Trophoblast cell (in vitro differentiated cells and primary cell): ENCODE data around the gene LENG8.

ENCODE experiments used
- DNase-seq, 2 donors: peaks; one replicate each; pipeline ENCODE4 v3.0.0-alpha.2; 2016
- H2AFZ ChIP-seq: 2 replicates; pipeline ENCODE4 v1.6.1; 2013; ENCODE audit warnings: low read length, moderate library complexity, mild to moderate bottlenecking; ENCODE audit not compliant: insufficient read depth, poor library complexity
- H2AK5ac ChIP-seq: 2 replicates; pipeline ENCODE4 v1.6.1; 2013; ENCODE audit warnings: mild to moderate bottlenecking, low read length
- H2BK120ac ChIP-seq: 2 replicates; pipeline ENCODE4 v1.6.1; 2013; ENCODE audit warnings: low read length, mild to moderate bottlenecking, moderate library complexity; ENCODE audit not compliant: insufficient read depth, poor library complexity
- H2BK12ac ChIP-seq: 2 replicates; pipeline ENCODE4 v1.6.1; 2013; ENCODE audit warnings: mild to moderate bottlenecking, low read length, moderate library complexity
- H2BK5ac ChIP-seq: 2 replicates; pipeline ENCODE4 v1.6.1; 2013; ENCODE audit warnings: low read length, low read depth, moderate library complexity, mild to moderate bottlenecking; ENCODE audit not compliant: poor library complexity
- H3K14ac ChIP-seq: 2 replicates; pipeline ENCODE4 v1.6.1; 2013; ENCODE audit warnings: mild to moderate bottlenecking, low read length
- H3K18ac ChIP-seq: 2 replicates; pipeline ENCODE4 v1.6.1; 2013; ENCODE audit warnings: mild to moderate bottlenecking, low read length
- H3K23ac ChIP-seq: 2 replicates; pipeline ENCODE4 v1.6.1; 2013; ENCODE audit warnings: low read length
- H3K27ac ChIP-seq: 2 replicates; pipeline ENCODE4 v1.5.1; 2013; ENCODE audit warnings: low read depth, mild to moderate bottlenecking, inconsistent platforms, low read length, moderate library complexity
- H3K27me3 ChIP-seq: 2 replicates; pipeline ENCODE4 v1.6.1; 2013; ENCODE audit warnings: inconsistent platforms, mild to moderate bottlenecking, low read length, moderate library complexity; ENCODE audit not compliant: insufficient read depth
- H3K36me3 ChIP-seq, 2 experiments: 1 replicate in 1 of 2; 2 replicates in 1 of 2; pipeline ENCODE4 v1.6.1; 2013; ENCODE audit warnings: low read length in 2 of 2, mild to moderate bottlenecking in 2 of 2, moderate library complexity in 1 of 2; ENCODE audit not compliant: insufficient read depth in 2 of 2, control insufficient read depth in 1 of 2
- H3K4ac ChIP-seq: 2 replicates; pipeline ENCODE4 v1.6.1; 2013; ENCODE audit warnings: low read depth, mild to moderate bottlenecking, low read length, moderate library complexity
- H3K4me1 ChIP-seq, 2 experiments: 1 replicate in 1 of 2; 2 replicates in 1 of 2; pipeline ENCODE4 v1.6.1; 2013; ENCODE audit warnings: low read length in 2 of 2, mild to moderate bottlenecking in 2 of 2, moderate library complexity in 1 of 2; ENCODE audit not compliant: insufficient read depth in 2 of 2, control insufficient read depth in 1 of 2
- H3K4me2 ChIP-seq: 2 replicates; pipeline ENCODE4 v1.6.1; 2013; ENCODE audit warnings: inconsistent platforms, mild to moderate bottlenecking, low read length, moderate library complexity
- H3K4me3 ChIP-seq: 2 replicates; pipeline ENCODE4 v1.5.1; 2013; ENCODE audit warnings: mild to moderate bottlenecking, low read depth, low read length, inconsistent platforms
- H3K79me1 ChIP-seq: one replicate; pipeline ENCODE4 v1.6.1; 2013; ENCODE audit warnings: low read length
- H3K79me2 ChIP-seq: 2 replicates; pipeline ENCODE4 v1.6.1; 2013; ENCODE audit warnings: low read length, mild to moderate bottlenecking; ENCODE audit not compliant: control insufficient read depth, insufficient read depth, poor library complexity
- H3K9ac ChIP-seq: 2 replicates; pipeline ENCODE4 v1.6.1; 2013; ENCODE audit warnings: mild to moderate bottlenecking, low read length
- H3K9me3 ChIP-seq: 2 replicates; pipeline ENCODE4 v1.6.1; 2013; ENCODE audit warnings: low read depth, mild to moderate bottlenecking, control low read depth, inconsistent platforms, low read length; ENCODE audit not compliant: insufficient read depth
- H4K12ac ChIP-seq: 2 replicates; pipeline ENCODE4 v1.6.1; 2013; ENCODE audit warnings: low read depth, mild to moderate bottlenecking, low read length, moderate library complexity
- H4K8ac ChIP-seq: 2 replicates; pipeline ENCODE4 v1.6.1; 2013; ENCODE audit warnings: low read depth, mild to moderate bottlenecking, low read length, moderate library complexity
- H4K91ac ChIP-seq: one replicate; pipeline ENCODE4 v1.6.1; 2013; ENCODE audit warnings: low read depth, mild to moderate bottlenecking, low read length, moderate library complexity
- WGBS: extraction: QIAGEN DNeasy Blood & Tissue Kit; methylation state at CpG from one replicate; pipeline ENCODE4 v1.1.7; 2013; ENCODE audit warnings: missing lambda C conversion rate; ENCODE audit not compliant: insufficient read length, insufficient coverage; ENCODE audit errors: extremely low coverage; 5-methylcytosine and 5-hydroxymethylcytosine counted together

The LENG8 gene

DNA sequence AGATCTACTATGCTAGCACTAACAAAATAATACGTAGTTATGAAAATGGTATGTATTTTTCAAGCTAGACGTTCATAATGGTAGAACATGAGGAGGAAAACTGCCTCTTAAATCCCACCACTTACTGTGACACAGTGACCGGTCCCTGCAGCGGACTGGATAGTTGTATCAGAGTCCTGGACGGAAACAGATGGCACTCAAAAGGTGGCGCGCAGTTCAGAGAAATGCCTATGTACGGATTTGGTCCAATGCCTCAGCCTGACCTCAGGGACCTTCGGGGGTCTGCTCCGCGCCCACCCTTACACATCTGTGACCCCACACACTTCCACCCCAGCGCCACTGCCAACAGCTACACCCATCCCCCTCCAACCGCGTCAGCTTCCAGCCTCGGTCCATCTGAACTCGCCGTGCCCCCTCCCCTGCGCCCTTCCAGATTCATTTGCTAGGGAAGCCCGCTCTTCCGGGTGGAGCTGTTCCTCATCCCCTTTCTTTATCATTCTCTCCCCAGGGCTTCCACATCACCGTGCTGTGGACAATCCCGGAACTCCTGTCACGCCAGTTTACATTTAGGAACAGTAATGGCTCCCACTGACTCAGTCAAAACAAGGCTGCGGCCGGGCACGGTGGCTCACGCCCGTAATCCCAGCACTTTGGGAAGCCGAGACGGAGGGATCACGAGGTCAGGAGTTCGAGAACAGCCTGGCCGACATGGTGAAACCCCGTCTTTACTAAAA, 792 bp upstream of the LENG8 start:
- Histone ChIP-seq H3K27ac (peak overlapping the region; percentile 44), H2BK120ac (peak overlapping the region; percentile 7)
- WGBS, result no CpG with 5 or more reads among the region's 34 CpGs

DNA sequence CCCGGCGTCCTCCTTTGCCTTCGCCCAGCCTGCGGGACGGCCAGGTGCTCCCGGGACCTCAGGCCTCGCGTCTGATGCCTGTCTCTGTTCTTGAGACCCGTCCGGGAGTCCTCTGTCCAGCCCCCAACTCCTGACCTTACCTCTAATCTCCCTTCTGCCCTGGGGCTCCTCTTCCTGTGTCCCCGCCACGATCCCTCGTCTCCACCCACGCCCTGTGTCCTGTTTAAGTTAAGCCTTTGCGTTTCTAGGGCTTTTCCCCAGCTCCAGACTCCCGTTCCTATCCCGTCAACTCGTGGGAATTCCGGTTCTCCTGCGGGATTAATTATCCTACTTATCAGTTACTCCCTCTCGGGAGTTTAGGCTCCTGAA, 686 bp downstream of the LENG8 start:
- Histone ChIP-seq H3K36me3 (peaks cover 36 to 40% of the 10 kb centered on the region in 2 experiments), H2BK12ac (no peak overlapping the region), H3K9ac (peak overlapping the region; percentile 93), H4K91ac (peak overlapping the region; percentile 96), H4K8ac (peak overlapping the region; percentile 70), H2BK5ac (peak overlapping the region; percentile 62), H3K27ac (peak overlapping the region; percentile 91), H3K4ac (peak overlapping the region; percentile 99), H3K14ac (peak overlapping the region; percentile 90), H3K4me2 (peak overlapping the region; percentile 91), H3K9me3 (no peaks in the 10 kb centered on the region), H3K4me3 (peak overlapping the region; percentile 85), H4K12ac (peak overlapping the region; percentile 73), H3K18ac (peak overlapping the region; percentile 70), H2AFZ (peak overlapping the region; percentile 82), H3K79me2 (peaks cover 22% of the 10 kb centered on the region), H2AK5ac (peak overlapping the region; percentile 55), H3K79me1 (peaks cover 12% of the 10 kb centered on the region), H3K27me3 (no peaks in the 10 kb centered on the region), H3K23ac (no peak overlapping the region), H2BK120ac (peak overlapping the region; percentile 73), H3K4me1 (peaks cover 3 to 7% of the 10 kb centered on the region in 2 experiments)
- WGBS, result no CpG with 5 or more reads among the region's 21 CpGs
- peak; percentile 39 to 46 for DNase-seq

More for the DNA sequence above, 792 bp upstream of the LENG8 start:
- peak overlapping the region; percentile 5 for H3K4ac ChIP-seq
- H3K27me3 ChIP-seq, result no peaks in the 10 kb centered on the region
- peak overlapping the region; percentile 9 for H2AFZ ChIP-seq
- H3K9me3 ChIP-seq, result no peaks in the 10 kb centered on the region
- peaks cover 12% of the 10 kb centered on the region for H3K79me1 ChIP-seq
- H3K23ac ChIP-seq, result no peak overlapping the region
- H2BK5ac ChIP-seq, result no peak overlapping the region
- H2BK12ac ChIP-seq, result no peak overlapping the region
- H3K4me3 ChIP-seq, result peak overlapping the region; percentile 89
- DNase-seq, result peak; percentile 77 to 82
- peak overlapping the region; percentile 87 for H3K4me2 ChIP-seq
- peaks cover 23 to 27% of the 10 kb centered on the region in 2 experiments for H3K36me3 ChIP-seq
- H3K18ac ChIP-seq, result peak overlapping the region; percentile 34
- H3K14ac ChIP-seq, result peak overlapping the region; percentile 52
- H3K9ac ChIP-seq, result peak overlapping the region; percentile 87
- H4K12ac ChIP-seq, result peak overlapping the region; percentile 6
- peak overlapping the region; percentile 52 for H4K8ac ChIP-seq
- H2AK5ac ChIP-seq, result no peak overlapping the region
- peaks cover 3 to 7% of the 10 kb centered on the region in 2 experiments for H3K4me1 ChIP-seq
- peaks cover 22% of the 10 kb centered on the region for H3K79me2 ChIP-seq
- peak overlapping the region; percentile 48 for H4K91ac ChIP-seq

GRCh38 chr19:54451331-54451871, 2.4 kb downstream of the LENG8 start:
- DNase-seq, result no peak

GRCh38 chr19:54451997-54452396, 3.0 kb downstream of the LENG8 start:
- Histone ChIP-seq H4K12ac (no peak overlapping the region), H3K9ac (no peak overlapping the region), H3K79me1 (peaks cover 12% of the 10 kb centered on the region), H3K4me1 (peaks cover 3 to 7% of the 10 kb centered on the region in 2 experiments), H3K27ac (no peak overlapping the region), H3K18ac (no peak overlapping the region), H3K27me3 (no peaks in the 10 kb centered on the region), H2BK12ac (no peak overlapping the region), H3K14ac (no peak overlapping the region), H2BK5ac (no peak overlapping the region), H3K36me3 (peaks cover 57 to 60% of the 10 kb centered on the region in 2 experiments), H3K4me3 (no peak overlapping the region), H4K91ac (no peak overlapping the region), H3K4ac (peak overlapping the region; percentile 22), H2AFZ (no peak overlapping the region), H3K23ac (no peak overlapping the region), H4K8ac (no peak overlapping the region), H3K79me2 (peaks cover 22% of the 10 kb centered on the region), H3K4me2 (no peak overlapping the region), H2BK120ac (no peak overlapping the region), H3K9me3 (no peaks in the 10 kb centered on the region), H2AK5ac (no peak overlapping the region)
- no CpG with 5 or more reads among the region's 11 CpGs for WGBS
- DNase-seq, result no peak

More at GRCh38 chr19:54451331-54451871, 2.4 kb downstream of the LENG8 start:
- Histone ChIP-seq H4K12ac (no peak overlapping the region), H2BK12ac (no peak overlapping the region), H3K9ac (no peak overlapping the region), H3K4ac (peak overlapping the region; percentile 60), H3K9me3 (no peaks in the 10 kb centered on the region), H2BK120ac (no peak overlapping the region), H2AFZ (no peak overlapping the region), H4K91ac (no peak overlapping the region), H3K4me2 (no peak overlapping the region), H3K4me1 (peaks cover 3 to 7% of the 10 kb centered on the region in 2 experiments), H3K18ac (peak overlapping the region; percentile 8), H3K36me3 (peaks cover 51 to 54% of the 10 kb centered on the region in 2 experiments), H2AK5ac (no peak overlapping the region), H3K14ac (no peak overlapping the region), H4K8ac (no peak overlapping the region), H3K27ac (no peak overlapping the region), H3K79me1 (peaks cover 12% of the 10 kb centered on the region), H2BK5ac (no peak overlapping the region), H3K23ac (no peak overlapping the region), H3K4me3 (no peak overlapping the region), H3K79me2 (peaks cover 22% of the 10 kb centered on the region), H3K27me3 (no peaks in the 10 kb centered on the region)
- WGBS, result no CpG with 5 or more reads among the region's 9 CpGs
